Bronchial epithelial cell (primary cell): Measurements from ENCODE around the gene PBX1. TPM values are rescaled to one million over a fixed set of nuclear protein-coding genes. Genes with fewer than 3 reads are reported as not detected.

Source experiments
- DNase-seq: peaks from one replicate; pipeline ENCODE4 v3.0.0-alpha.2; 2010; ENCODE audit warnings: low read depth
- FAIRE-seq: peaks from 2 replicates; lab custom pipeline; 2011; peaks lifted over from hg19 to GRCh38; lab: Jason Lieb, UNC
- H3K27me3 ChIP-seq: 2 replicates; pipeline ENCODE4 v1.5.1; 2011; ENCODE audit warnings: low read length; ENCODE audit not compliant: control insufficient read depth, insufficient read depth
- H3K36me3 ChIP-seq: 2 replicates; pipeline ENCODE4 v1.5.1; 2011; ENCODE audit warnings: low read length; ENCODE audit not compliant: control insufficient read depth, insufficient read depth
- H3K4me3 ChIP-seq: 2 replicates; pipeline ENCODE4 v1.5.1; 2011; ENCODE audit warnings: mild to moderate bottlenecking, low read depth, low read length, control low read depth
- CTCF ChIP-seq: IDR thresholded peaks from 2 replicates; pipeline ENCODE4 v1.5.1; 2011; ENCODE audit warnings: mild to moderate bottlenecking, moderate library complexity, low read length, control low read depth, inconsistent platforms; ENCODE audit not compliant: insufficient read depth, severe bottlenecking
- total RNA-seq: library from RNA; depleted of rRNA; stranded (reverse); fragments of >200 nt; gene quantifications from 2 replicates; pipeline ENCODE4 v1.2.1, GENCODE V29; 2014

Gene PBX1
- total RNA-seq, 1 donor from 2014 or later = 3.2 TPM

GRCh38 chr1:164631751-164632150, 72.8 kb downstream of the PBX1 start:
- DNase-seq (no peak), FAIRE-seq (no peak)
- H3K27me3 ChIP-seq = no peaks in the 10 kb centered on the region
- no peak for TF ChIP-seq CTCF
- H3K36me3 ChIP-seq = no peaks in the 10 kb centered on the region
- no peak overlapping the region for H3K4me3 ChIP-seq

GRCh38 chr1:164633997-164634396, 75.0 kb downstream of the PBX1 start:
- Histone ChIP-seq H3K4me3 (no peak overlapping the region), H3K36me3 (no peaks in the 10 kb centered on the region), H3K27me3 (no peaks in the 10 kb centered on the region)
- DNase-seq = no peak
- no peak for FAIRE-seq
- no peak for TF ChIP-seq CTCF

GRCh38 chr1:164635059-164635802, 76.2 kb downstream of the PBX1 start:
- H3K36me3 ChIP-seq = no peaks in the 10 kb centered on the region
- H3K27me3 ChIP-seq = no peaks in the 10 kb centered on the region
- no peak for TF ChIP-seq CTCF
- no peak overlapping the region for H3K4me3 ChIP-seq
- DNase-seq = no peak
- no peak for FAIRE-seq

GRCh38 chr1:164635803-164636731, 77.1 kb downstream of the PBX1 start:
- DNase-seq (no peak), FAIRE-seq (no peak)
- Histone ChIP-seq H3K4me3 (no peak overlapping the region), H3K36me3 (no peaks in the 10 kb centered on the region), H3K27me3 (no peaks in the 10 kb centered on the region)
- TF ChIP-seq CTCF = no peak

GRCh38 chr1:164636757-164637156, 77.8 kb downstream of the PBX1 start:
- no peak for FAIRE-seq
- Histone ChIP-seq H3K27me3 (no peaks in the 10 kb centered on the region), H3K4me3 (no peak overlapping the region), H3K36me3 (no peaks in the 10 kb centered on the region)
- DNase-seq = no peak
- no peak for TF ChIP-seq CTCF
